ENCODE measurements around the gene POU3F1.

DNA sequence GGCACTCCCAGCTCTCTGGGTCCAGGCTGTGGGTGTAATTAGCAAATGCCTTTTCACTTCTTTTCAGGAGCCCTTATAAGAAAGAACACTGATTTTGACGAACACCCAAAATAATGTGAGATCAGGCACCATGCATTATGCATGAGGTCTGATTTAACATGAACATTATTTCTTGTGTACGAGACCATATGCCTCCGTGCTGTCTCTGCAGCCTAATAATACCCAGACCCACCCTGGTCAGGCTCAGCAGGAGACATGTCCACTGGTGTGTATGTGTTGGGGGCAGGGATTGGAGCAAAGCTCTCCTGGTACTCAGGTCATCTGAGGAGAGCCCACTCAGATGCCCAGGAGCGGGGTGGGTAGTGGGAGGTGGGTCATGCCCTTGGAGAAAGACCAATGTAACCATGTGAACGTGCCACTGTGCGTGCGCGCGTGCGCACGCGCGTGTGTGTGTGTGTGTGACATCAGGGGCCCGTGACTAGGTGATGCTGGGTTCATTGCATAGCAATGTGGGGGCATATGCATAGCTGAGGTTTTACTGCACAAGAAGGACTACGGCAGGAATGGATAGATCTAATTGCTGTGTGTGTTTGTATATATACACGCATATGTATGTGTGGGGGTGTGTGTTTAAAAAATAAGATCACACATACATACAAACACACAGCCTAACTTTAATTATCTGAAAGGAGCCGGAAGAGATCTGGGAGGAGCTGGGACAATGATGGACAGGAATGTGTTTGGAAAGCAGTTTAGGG, 7.1 kb downstream of the POU3F1 start:
- TF ChIP-seq, protein P1, sequence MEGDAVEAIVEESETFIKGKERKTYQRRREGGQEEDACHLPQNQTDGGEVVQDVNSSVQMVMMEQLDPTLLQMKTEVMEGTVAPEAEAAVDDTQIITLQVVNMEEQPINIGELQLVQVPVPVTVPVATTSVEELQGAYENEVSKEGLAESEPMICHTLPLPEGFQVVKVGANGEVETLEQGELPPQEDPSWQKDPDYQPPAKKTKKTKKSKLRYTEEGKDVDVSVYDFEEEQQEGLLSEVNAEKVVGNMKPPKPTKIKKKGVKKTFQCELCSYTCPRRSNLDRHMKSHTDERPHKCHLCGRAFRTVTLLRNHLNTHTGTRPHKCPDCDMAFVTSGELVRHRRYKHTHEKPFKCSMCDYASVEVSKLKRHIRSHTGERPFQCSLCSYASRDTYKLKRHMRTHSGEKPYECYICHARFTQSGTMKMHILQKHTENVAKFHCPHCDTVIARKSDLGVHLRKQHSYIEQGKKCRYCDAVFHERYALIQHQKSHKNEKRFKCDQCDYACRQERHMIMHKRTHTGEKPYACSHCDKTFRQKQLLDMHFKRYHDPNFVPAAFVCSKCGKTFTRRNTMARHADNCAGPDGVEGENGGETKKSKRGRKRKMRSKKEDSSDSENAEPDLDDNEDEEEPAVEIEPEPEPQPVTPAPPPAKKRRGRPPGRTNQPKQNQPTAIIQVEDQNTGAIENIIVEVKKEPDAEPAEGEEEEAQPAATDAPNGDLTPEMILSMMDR (conservative IDR thresholded peaks at IDR 0.05; ENCODE audit: low read depth, low read length): no peak
- TF ChIP-seq FOS (IDR thresholded peaks at IDR 0.05; ENCODE audit: low read depth, low read length): no peak
